SK-N-DZ (cell line): ENCODE data around the gene GFAP.

ENCODE experiments used
- DNase-seq: peaks from one replicate; pipeline ENCODE4 v3.0.0-alpha.2; 2015; ENCODE audit warnings: low spot score

GFAP gene

GRCh38 chr17:44903012-44903685, 12.2 kb downstream of the GFAP start:
- no peak for DNase-seq

- no peak for DNase-seq
Observed at GRCh38 chr17:44902135-44902760, 13.1 kb downstream of the GFAP start.

GRCh38 chr17:44901411-44901921, 13.8 kb downstream of the GFAP start:
- no peak for DNase-seq

GRCh38 chr17:44900894-44901293, 14.4 kb downstream of the GFAP start:
- no peak for DNase-seq

GRCh38 chr17:44899074-44899782, 16.1 kb downstream of the GFAP start, which contains the start of gene EFTUD2:
EFTUD2 (minus strand) TSS chr17:44899445; CDS start chr17:44894521, 4,924 bp downstream.
- DNase-seq: peak; percentile 92

GRCh38 chr17:44898768-44899073, 16.6 kb downstream of the GFAP start:
- DNase-seq: no peak

- no peak for DNase-seq
Observed at GRCh38 chr17:44894642-44895041, 20.7 kb downstream of the GFAP start.

- no peak for DNase-seq
Observed at GRCh38 chr17:44892250-44892649, 23.1 kb downstream of the GFAP start.

GRCh38 chr17:44889003-44889402, 26.3 kb downstream of the GFAP start:
- no peak for DNase-seq

- no peak for DNase-seq
Observed at GRCh38 chr17:44887971-44888954, 27.0 kb downstream of the GFAP start.

GRCh38 chr17:44887016-44887415, 28.3 kb downstream of the GFAP start:
- no peak for DNase-seq

- no peak for DNase-seq
Observed at GRCh38 chr17:44884941-44885340, 30.4 kb downstream of the GFAP start.

- no peak for DNase-seq
Observed at GRCh38 chr17:44881145-44881544, 34.2 kb downstream of the GFAP start.

- DNase-seq: no peak
Observed at GRCh38 chr17:44880062-44880461, 35.2 kb downstream of the GFAP start.

- no peak for DNase-seq
Observed at GRCh38 chr17:44879376-44879775, 35.9 kb downstream of the GFAP start.

GRCh38 chr17:44878627-44879221, 36.6 kb downstream of the GFAP start:
- no peak for DNase-seq

- DNase-seq: no peak
Observed at GRCh38 chr17:44877121-44877520, 38.2 kb downstream of the GFAP start.

- no peak for DNase-seq
Observed at GRCh38 chr17:44875761-44876160, 39.5 kb downstream of the GFAP start.

GRCh38 chr17:44872131-44872768, 43.0 kb downstream of the GFAP start:
- no peak for DNase-seq

GRCh38 chr17:44871556-44871955, 43.7 kb downstream of the GFAP start:
- DNase-seq: no peak

- no peak for DNase-seq
Observed at GRCh38 chr17:44867841-44868240, 47.5 kb downstream of the GFAP start.
